Ascending aorta (tissue), 2 donors: ENCODE measurements around the gene DUS3L. TPM values are rescaled to one million over a fixed set of nuclear protein-coding genes. Genes with fewer than 3 reads are reported as not detected.

ENCODE experiments used
- DNase-seq, 2 donors: peaks; one replicate each; pipeline ENCODE4 v3.0.0-alpha.2; 2019; ENCODE audit warnings: low spot score in 2 of 2
- H3K27ac ChIP-seq, 2 donors: fragments of 200-600 bp; sonication (generic); one replicate each; pipeline ENCODE4 v1.5.1; 2016 to 2017; ENCODE audit warnings: mild to moderate bottlenecking in 1 of 2
- H3K27me3 ChIP-seq: fragments of 200-600 bp; sonication (generic); one replicate; pipeline ENCODE4 v1.5.1; 2017
- H3K36me3 ChIP-seq, 2 donors: fragments of 200-600 bp; sonication (generic); one replicate each; pipeline ENCODE4 v1.5.1; 2016
- H3K4me1 ChIP-seq, 2 donors: fragments of 200-600 bp; sonication (generic); one replicate each; pipeline ENCODE4 v1.5.1; 2016 to 2017; ENCODE audit warnings: mild to moderate bottlenecking in 1 of 2
- H3K4me3 ChIP-seq, 2 donors: fragments of 200-600 bp; sonication (generic); one replicate each; pipeline ENCODE4 v1.5.1; 2016 to 2017; ENCODE audit warnings: mild to moderate bottlenecking in 1 of 2
- H3K9me3 ChIP-seq, 2 donors: fragments of 200-600 bp; sonication (generic); one replicate each; pipeline ENCODE4 v1.5.1; 2016
- intact Hi-C: fragments of 100-400 bp; cut with DNase I; formaldehyde crosslinking; loops from one replicate; pipeline ENCODE4 v1.15.1; 2023
- total RNA-seq: library from RNA; depleted of rRNA; stranded (reverse); fragments of >200 nt; gene quantifications from one replicate; pipeline ENCODE4 v1.1.0, GENCODE V29; 2016
- TF ChIP-seq, protein P1 (sequence below), 3 experiments: fragments of 200-600 bp in 2 of 3; fragments of 450-650 bp in 1 of 3; sonication (generic) in 2 of 3; IDR thresholded peaks; one replicate each; pipeline ENCODE4 v1.5.1; 2016 to 2019; ENCODE audit warnings: antibody characterized with exemption in 3 of 3, mild to moderate bottlenecking in 1 of 3, moderate library complexity in 1 of 3

Gene DUS3L
- total RNA-seq, 1 donor from 2014 or later = 13.1 TPM

DNA sequence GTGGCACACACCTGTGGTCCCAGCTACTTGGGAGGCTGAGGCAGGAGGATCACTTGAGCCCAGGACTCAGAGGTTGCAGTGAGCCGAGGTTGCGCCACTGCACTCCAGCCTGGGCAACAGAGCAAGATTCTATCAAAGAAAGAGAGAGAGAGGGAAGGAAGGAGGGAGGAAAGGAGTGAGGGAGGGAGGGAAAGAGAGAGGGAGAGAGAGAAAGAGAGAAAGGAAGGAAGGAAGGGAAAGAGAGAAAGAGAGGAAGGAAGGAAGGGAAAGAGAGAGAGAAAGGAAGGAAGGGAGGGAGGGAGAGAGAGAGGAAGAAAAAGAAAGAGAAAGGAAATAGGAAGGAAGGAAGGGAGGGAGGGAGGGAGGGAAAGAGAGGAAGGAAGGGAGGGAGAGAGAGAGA lies 26.3 kb upstream of the DUS3L start:
- Histone ChIP-seq H3K4me3 (no peak overlapping the region), H3K36me3 (no peaks in the 10 kb centered on the region), H3K4me1 (no peaks in the 10 kb centered on the region), H3K27ac (no peak overlapping the region), H3K27me3 (peaks cover 4% of the 10 kb centered on the region), H3K9me3 (no peaks in the 10 kb centered on the region)
- intact Hi-C loops = no loop called here
- TF ChIP-seq, protein P1, sequence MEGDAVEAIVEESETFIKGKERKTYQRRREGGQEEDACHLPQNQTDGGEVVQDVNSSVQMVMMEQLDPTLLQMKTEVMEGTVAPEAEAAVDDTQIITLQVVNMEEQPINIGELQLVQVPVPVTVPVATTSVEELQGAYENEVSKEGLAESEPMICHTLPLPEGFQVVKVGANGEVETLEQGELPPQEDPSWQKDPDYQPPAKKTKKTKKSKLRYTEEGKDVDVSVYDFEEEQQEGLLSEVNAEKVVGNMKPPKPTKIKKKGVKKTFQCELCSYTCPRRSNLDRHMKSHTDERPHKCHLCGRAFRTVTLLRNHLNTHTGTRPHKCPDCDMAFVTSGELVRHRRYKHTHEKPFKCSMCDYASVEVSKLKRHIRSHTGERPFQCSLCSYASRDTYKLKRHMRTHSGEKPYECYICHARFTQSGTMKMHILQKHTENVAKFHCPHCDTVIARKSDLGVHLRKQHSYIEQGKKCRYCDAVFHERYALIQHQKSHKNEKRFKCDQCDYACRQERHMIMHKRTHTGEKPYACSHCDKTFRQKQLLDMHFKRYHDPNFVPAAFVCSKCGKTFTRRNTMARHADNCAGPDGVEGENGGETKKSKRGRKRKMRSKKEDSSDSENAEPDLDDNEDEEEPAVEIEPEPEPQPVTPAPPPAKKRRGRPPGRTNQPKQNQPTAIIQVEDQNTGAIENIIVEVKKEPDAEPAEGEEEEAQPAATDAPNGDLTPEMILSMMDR (IDR thresholded peaks at IDR 0.05) = no peak
- DNase-seq = no peak

DNA sequence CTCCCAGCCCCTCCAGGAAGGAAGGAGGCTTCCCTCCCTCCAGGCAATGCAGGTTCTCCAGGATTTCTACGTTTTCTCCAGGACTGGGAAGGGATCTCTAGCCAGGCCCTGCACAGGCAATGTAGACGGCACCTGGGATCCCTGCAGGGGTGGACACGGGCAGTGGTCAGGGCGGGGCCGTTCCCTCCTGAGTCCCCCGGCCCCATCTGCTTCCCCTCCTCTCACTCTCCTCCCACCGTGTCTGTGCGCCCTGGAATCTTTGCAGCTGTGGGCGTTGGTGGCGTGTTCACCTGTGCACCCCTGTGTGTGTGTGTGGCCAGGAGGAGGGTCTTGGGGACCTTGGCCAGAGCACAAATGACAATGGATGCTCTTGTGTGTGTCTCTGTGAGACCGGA lies 23.9 kb upstream of the DUS3L start:
- DNase-seq = no peak
- TF ChIP-seq, protein P1 (IDR thresholded peaks at IDR 0.05) = no peak
- no peak overlapping the region for H3K27ac ChIP-seq
- intact Hi-C loops = no loop called here
- no peaks in the 10 kb centered on the region for H3K36me3 ChIP-seq
- no peak overlapping the region for H3K4me3 ChIP-seq
- no peaks in the 10 kb centered on the region for H3K4me1 ChIP-seq
- no peaks in the 10 kb centered on the region for H3K9me3 ChIP-seq
- no peaks in the 10 kb centered on the region for H3K27me3 ChIP-seq

DNA sequence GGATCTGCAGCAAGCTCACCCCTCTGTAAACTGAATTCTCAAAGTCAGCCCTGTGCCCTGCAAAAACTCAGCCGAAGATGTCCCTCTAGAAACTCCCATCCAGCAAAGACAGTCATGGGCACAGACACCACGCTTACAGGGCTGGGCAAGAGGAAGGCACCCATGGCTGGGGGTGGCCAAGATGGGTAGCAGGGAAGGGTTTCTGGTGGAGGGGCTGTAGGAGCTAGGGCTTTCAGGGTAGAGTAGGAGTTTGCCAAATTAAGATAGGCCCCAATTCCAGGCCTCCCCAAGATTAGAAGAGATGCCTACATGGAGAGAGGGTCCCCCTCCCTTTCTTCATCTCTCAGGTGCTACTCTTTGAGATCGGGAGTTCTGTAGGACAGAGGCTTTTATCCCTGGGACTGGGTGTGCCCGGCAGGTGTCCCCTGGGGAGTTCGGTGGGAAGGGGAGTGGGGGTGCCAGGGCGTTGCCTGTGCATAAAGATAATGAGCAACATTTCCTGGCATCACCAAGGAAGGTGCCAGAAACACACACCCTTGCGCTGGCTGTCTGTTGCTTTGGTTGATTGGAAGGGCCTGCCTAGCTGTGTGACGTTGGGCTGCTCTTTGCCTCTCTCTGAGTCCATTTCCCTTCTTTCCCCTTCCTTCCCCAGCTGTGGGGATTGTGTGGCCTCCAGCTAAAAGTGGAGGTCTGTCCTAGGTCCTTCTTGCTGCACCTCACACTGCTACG lies 23.3 kb upstream of the DUS3L start:
- no peaks in the 10 kb centered on the region for H3K27me3 ChIP-seq
- no peak for DNase-seq
- TF ChIP-seq, protein P1 (IDR thresholded peaks at IDR 0.05) = no peak

DNA sequence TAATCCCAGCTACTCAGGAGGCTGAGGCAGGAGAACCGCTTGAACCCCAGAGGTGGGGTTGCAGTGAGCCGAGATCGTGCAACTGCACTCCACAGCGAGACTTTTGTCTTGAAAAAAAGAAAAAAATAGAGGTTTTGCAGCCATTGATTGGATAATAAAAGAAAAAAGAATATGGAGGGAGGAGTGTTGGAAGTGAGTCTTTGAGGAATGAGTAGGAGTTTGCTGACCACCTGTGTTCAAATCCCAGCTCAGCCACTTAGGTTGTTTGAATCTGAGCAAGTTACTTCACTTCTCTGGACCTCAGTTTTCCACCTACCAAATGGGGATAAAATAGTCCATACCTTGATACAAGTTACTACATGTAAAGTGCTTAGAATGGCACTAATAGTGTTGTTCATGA lies 20.2 kb upstream of the DUS3L start:
- Histone ChIP-seq H3K27ac (no peak overlapping the region), H3K4me1 (no peaks in the 10 kb centered on the region), H3K36me3 (no peaks in the 10 kb centered on the region), H3K9me3 (no peaks in the 10 kb centered on the region), H3K4me3 (no peak overlapping the region), H3K27me3 (no peaks in the 10 kb centered on the region)
- TF ChIP-seq, protein P1 (IDR thresholded peaks at IDR 0.05) = no peak
- DNase-seq = no peak
- intact Hi-C loops = no loop called here

More for the DNA sequence above, 23.3 kb upstream of the DUS3L start:
- Histone ChIP-seq H3K36me3 (no peaks in the 10 kb centered on the region), H3K27ac (no peak overlapping the region), H3K4me1 (no peaks in the 10 kb centered on the region), H3K9me3 (no peaks in the 10 kb centered on the region), H3K4me3 (no peak overlapping the region)
- intact Hi-C loops = no loop called here

DNA sequence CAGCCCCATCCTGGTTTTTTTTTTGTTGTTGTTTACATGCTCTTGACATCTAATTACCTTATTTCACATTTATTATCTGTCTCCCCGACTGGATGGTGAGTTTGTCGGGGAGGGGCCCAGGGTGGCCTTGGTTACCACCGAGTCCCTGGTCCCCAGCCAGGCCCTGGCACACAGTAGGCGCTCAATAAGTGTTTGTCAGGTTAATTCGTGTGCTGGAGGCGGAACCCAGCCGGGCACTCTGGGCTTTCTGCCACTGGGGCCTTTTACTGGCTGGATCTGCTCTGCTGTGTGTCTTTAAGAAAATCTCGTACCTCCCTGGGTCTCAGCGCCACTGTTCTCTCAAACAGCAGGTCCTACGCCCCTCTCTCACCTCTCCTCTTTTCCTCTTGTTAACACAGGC lies 18.5 kb upstream of the DUS3L start:
- Histone ChIP-seq H3K4me1 (no peaks in the 10 kb centered on the region), H3K27ac (no peak overlapping the region), H3K4me3 (no peak overlapping the region), H3K36me3 (no peaks in the 10 kb centered on the region), H3K9me3 (no peaks in the 10 kb centered on the region), H3K27me3 (peaks cover 7% of the 10 kb centered on the region)
- intact Hi-C loops = loop anchor here (10.0 kb wide), 1 partner anchor 215 kb away; no protein-coding TSS in a partner anchor
- TF ChIP-seq, protein P1 (IDR thresholded peaks at IDR 0.05) = no peak
- DNase-seq = no peak
